ENCODE results near the gene GRAPL.
"Not testable (repeated sequence)": the region's sequence is repeated elsewhere in the genome, so short reads cannot be mapped to it uniquely, and the experiment has no call there.

The GRAPL gene

DNA sequence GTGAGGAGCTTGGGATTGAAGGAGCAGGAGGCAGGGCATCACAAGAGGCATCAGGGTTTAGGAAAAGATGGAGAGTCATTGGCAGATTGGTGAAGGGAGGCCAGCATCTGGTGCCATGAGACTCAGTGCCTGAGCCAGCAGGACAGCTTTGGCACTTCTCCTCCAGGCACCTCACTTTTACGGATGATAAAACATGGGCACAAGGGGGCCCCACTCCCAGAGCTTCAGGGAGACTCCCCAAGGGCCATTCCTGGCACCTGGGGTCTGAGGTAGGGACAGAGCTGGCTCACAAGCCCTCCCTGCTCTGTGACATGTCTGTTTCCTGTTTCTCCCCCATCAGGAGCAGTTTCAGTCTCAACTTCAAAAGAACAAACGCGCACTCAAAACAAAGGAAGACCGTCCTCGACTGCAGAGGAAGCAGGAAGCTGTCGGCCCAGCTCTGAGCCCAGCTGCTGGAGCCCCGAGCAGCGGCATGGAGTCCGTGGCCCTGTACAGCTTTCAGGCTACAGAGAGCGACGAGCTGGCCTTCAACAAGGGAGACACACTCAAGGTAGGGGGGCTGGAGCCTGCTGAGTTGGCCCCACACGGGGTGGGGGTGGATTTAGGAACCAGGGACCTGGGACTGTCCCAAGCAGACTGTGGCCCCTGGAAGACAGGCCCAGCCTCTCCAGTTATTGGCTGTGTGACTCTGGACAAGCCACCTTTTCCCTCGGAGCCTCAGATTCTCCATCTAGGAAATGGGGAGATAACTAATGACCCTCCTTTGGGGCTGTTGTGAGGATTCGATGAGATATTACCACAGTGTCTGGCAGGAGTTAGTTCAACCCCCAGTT, at the start of gene GRAPL:
TSS of gene GRAPL (plus strand) at position 442 of the 833 bp plus-strand sequence. CDS start at position 473, 31 bp downstream.
- not testable (repeated sequence) for DNase-seq

GRCh38 chr17:19088804-19089685, 38.3 kb upstream of the GRAPL start:
- DNase-seq: not testable (repeated sequence)

- not testable (repeated sequence) for DNase-seq
Measured at GRCh38 chr17:19090058-19090772, 37.2 kb upstream of the GRAPL start.

- DNase-seq: not testable (repeated sequence)
Measured at GRCh38 chr17:19092737-19093683, 34.4 kb upstream of the GRAPL start.

DNA sequence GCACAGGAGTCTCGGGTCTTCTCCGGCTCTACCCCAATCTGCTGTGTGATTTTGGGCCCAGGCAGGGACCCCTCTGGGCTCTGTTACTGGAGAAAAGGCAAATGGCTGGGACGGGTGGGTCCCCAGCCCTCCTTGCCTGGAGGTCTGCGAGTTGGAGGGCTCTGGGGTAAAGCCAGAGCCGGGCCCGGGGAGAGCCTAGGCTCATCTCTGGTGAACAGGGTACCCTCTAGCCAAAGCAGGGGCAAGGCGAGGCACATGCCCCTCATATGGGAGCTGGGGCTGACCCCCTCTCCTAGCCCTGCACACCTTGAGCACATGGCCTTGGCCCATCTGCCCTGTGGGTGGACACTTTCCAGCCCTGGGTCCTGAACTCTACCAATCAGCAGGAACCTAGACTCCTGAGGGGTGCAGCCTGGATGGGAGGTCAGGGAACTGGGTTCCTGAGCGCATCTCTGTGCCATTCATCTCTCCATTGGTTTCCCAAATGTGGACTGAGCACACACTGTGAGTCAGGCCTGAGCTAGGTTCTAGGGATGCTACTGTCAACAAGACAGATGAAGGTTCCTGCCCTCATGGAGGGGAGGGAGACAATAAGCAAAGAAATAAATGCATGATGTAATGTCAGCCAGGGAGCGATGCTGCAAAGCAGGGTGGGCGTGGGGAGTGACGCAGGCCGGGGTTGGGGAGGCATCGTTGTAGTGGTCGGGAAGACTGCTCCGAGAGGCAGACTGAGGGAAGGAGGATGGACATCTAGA, 33.5 kb upstream of the GRAPL start:
- DNase-seq: peak in 1 of 3 donors; percentile 9

- not testable (repeated sequence) for DNase-seq
Measured at GRCh38 chr17:19108517-19108916, 18.9 kb upstream of the GRAPL start.

GRCh38 chr17:19110189-19111097, 16.9 kb upstream of the GRAPL start:
- DNase-seq: not testable (repeated sequence)

DNA sequence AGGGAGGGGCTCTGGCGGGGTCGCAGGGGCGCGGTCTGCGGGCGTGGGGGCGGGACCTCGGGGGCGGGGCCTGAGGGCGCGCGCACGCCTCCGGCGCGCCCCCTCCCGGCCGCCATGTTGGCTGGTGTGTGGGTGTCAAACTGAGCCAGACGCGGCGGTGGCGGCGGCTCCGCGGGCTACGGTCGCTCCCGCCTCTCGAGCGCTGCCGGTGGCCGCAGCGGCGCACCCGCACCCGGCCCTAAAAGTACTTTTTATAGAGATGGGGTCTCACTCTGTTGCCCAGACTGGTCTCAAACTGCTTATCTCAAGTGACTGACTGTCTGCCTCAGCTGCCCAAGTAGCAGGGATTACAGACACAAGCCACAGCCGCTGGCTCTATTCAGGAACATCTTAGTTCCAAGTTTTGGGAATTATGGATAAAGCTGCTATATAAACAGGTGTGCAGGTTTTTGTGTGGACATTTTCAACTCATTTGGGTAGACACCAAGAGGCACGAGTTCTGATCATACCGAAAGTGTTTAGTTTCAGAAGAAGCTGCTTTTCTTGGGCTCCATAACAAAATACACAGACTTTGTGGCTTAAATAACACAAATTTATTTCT, 16.2 kb upstream of the GRAPL start:
- DNase-seq: peak in 2 of 3 donors; percentile 43 to 63

GRCh38 chr17:19111801-19112458, 15.5 kb upstream of the GRAPL start:
- peak in 2 of 3 donors; percentile 18 to 90 for DNase-seq

- DNase-seq: peak in 1 of 3 donors; percentile 16
Measured at GRCh38 chr17:19112459-19112826, 14.9 kb upstream of the GRAPL start.

DNA sequence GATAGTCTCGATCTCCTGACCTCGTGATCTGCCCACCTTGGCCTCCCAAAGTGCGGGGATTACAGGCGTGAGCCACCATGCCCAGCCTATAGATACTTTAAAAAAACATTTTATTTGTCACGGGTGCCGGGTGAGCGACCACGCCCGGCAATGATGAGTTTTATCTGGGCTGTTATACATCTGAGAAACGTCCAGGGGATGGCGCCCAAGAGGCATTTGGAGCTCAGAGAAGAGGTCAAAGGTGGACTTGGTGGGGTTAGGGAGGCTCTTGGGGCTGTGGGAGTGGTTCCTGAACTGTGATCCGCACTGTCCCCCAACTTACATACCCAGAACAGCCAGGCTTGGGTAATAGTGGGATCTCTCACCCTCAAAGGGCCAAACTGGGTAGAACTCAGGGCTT, 8.7 kb upstream of the GRAPL start:
- DNase-seq: not testable (repeated sequence)

DNA sequence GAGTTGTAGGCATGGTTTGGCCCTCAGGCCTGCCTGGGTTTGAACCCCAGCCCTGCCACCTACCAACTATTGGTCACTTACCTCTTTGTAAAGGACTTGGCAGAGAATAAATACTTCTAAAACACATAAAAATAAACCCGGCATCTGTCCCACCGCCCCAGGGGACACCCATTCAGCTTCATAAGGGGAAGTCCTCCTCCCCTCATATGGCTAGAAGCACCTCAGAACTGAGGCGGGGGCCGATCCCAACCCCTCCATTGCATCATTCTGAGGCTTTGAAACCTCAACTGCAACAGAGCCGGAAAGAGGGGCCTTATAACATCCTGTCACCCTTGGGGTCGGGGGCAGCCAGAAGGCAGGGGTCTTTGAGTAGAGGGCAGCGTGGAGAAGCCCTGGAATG, 2.1 kb upstream of the GRAPL start:
- DNase-seq: not testable (repeated sequence)

- not testable (repeated sequence) for DNase-seq
Measured at GRCh38 chr17:19129500-19129899, 2.1 kb downstream of the GRAPL start.

- not testable (repeated sequence) for DNase-seq
Measured at GRCh38 chr17:19131108-19131507, 3.7 kb downstream of the GRAPL start.

DNA sequence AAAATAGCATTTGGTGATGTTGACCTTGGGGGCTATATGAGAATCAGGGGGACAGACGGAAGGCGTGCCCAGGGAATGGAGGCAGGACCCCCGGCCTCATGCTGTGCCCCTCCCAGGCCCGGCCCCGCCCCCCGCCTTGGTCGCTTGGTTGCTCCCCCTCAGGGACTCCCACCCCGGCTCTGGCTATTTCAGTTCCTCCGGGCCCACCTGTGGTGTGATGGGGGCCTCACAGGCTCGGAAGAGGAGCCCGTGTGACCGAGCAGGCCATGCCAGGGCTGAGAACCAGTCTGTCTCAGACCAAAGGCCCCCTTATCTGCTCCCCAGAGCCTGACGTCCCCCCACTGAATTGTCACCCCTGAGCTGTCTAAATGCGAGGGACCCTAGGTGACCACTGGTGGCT, 4.4 kb downstream of the GRAPL start:
- not testable (repeated sequence) for DNase-seq

- not testable (repeated sequence) for DNase-seq
Measured at GRCh38 chr17:19133793-19134192, 6.4 kb downstream of the GRAPL start.

GRCh38 chr17:19135391-19135790, 8.0 kb downstream of the GRAPL start:
- not testable (repeated sequence) for DNase-seq

DNA sequence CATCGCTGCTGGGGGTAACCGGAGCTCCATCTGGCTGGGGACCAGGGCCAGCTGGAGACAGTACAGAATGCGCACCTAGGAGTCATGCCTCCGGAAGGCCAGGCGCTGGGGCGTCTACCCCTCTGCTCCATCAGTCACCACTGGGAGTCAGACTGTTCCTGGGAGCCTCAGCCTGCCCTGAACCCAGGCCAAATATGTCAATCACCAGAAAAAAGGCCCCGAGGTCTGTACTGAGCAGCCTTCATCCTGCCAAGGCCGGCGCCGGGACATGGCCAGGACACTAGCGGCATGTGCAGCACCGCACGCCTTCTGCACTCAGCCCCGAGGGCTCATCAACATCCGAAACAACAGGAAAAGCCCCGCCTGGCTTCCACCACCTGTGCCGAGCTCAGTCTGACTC, 8.7 kb downstream of the GRAPL start:
- not testable (repeated sequence) for DNase-seq

DNA sequence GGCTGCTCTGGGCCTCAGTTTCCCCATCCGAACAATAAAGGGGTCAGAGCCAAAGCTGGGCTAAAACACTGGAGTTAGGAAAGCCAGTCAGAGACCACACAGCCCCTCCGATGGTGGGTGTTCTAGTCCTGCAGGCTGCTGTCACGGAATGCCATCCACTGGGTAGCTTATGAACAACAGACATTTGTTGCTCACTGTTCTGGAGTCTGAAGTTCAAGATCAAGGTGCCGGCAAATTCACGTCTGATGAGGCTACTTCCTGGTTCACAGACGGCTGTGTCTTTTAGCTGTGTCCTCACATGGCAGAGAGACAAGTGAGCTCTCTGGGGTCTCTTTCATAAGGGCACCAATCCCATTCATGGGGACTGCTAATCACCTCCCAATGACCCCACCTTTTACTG, 9.2 kb downstream of the GRAPL start:
- DNase-seq: not testable (repeated sequence)

All from suppressor macrophage treated with lipopolysaccharide for 1 hour (primary cell).